GM21825 (cell line): ENCODE data around the gene SYNGR4.
A peak's percentile ranks its signal among the peaks of the same experiment; 100 is the strongest.

ENCODE experiments used
- ATAC-seq: cut with Tn5 transposase; IDR thresholded peaks from one replicate; pipeline ENCODE4 v1.9.1; 2021; ENCODE audit warnings: mild to moderate bottlenecking, moderate library complexity; ENCODE audit not compliant: unreplicated experiment

Gene SYNGR4

GRCh38 chr19:48341515-48342413, 22.4 kb upstream of the SYNGR4 start:
- no peak for ATAC-seq

GRCh38 chr19:48342414-48342738, 21.8 kb upstream of the SYNGR4 start:
- ATAC-seq: no peak

DNA sequence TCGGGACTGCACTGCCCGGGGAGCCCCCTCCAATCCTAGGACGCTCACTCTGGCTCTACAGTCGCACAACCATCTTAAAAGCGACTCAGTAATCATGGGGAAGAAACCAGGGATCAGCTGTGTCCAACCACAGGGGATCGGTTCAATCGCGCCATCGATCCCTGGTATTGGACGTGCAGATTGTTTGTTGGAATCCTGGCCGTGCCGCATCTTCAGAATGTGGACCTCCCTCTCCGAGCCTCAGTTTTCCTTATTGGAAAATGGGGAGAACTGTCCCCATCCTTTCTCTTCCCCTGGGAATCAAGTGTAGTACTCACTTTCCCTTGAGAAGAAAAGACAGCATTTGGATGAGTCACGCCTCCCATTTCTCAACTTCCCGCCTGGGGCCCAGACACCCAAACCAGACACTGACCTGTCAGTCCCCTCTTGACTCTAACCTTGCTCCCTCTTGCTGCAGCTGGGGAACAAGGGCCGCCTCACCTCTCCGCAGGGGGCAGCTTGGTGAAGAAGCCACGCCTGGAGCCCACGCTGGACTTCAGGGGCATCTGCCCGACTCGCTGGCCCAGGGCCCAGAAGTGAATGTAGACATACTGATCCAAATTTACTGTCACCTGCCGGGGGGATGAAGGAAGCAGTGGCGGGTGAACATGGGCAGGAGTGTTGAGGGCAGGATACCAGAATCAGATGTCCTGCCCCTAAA, 21.2 kb upstream of the SYNGR4 start:
- no peak for ATAC-seq

DNA sequence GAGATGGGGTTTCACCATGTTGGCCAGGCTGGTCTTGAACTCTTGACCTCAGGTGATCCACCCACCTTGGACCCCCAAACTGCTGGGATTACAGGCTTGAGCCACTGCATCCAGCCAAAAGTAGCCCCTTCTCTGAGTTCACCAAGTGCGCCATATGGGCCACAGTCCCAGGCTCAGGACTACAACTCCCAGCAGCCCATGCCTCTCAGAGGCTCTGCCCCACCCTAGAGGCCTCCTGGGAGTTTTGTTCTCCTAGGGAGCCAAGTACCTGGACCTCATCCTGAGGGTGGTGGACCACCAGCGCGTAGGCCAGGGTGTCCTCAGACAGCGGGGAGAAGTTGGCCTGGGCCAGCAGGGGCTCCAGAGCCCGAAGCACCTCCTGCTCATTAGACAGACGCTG, 19.3 kb upstream of the SYNGR4 start:
- ATAC-seq: no peak

DNA sequence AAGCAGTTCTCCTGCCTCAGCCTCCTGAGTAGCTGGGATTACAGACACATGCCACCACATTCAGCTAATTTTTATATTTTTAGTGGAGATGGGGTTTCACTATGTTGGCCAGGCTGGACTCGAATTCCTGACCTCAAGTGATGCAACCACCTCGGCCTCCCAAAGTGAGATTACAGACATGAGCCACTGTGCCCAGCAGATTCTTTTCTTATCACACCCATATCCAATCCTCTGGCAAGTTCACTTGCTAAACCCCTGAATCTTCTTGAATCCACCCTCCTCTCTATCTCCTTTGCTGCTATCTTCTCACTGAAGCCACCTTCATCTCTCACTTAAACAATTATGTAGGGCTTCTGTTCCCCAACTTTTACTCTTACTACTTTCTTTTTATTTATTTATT, 18.0 kb upstream of the SYNGR4 start:
- no peak for ATAC-seq

DNA sequence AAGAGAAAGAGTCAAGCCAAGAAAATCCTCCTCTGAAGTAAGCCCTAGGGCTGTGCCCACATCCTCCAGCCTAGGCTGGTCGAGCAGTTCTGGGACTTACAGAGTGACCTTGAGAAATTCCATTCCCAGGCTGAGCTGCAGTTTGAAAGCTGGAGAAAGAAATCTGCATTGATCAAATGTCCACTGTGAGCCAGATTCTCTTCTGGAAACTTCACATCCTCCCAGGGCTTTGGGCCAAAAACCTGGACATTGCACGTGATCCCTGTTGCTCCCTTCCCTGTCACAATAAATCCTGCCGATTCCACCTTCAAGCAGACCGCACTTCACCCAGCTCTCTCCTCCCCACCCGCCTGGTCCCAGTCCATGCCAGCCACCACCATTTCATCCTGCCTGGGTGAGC, 16.1 kb upstream of the SYNGR4 start:
- no peak for ATAC-seq

DNA sequence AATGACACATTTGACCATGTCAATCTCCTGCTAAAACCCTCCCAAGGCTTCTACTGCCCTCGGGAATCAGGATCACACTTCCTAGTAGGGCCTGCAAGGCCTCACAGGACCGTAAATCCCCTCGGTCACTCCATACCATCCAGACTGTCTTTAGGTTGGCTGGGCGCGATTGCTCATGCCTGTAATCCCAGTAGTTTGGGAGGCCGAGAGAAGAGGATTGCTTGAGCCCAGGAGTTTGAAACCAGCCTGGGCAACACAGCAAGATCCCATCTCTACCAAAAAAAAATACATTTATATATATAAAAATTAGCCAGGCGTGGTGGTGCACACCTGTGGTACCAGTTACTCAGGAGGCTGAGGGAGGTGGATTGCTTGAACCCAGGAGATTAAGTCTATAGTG, 15.4 kb upstream of the SYNGR4 start:
- no peak for ATAC-seq

DNA sequence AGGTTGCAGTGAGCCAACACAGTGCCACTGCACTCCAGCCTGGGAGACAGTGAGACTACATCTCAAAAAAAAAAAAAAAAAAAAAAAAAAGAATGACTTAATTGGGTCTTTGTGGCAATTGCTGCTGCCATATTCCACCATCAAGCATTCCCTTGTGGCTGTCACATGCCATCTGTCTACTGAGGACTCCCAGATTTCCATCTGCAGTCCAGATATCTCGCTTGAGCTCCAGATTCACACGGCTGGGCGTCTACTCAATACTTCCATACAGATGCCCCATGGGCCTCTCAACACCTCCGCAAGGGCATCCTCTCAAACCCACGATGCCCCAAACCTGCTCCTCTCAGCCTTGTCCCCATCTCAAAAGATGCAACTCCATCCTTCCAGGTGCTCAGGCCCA, 13.3 kb upstream of the SYNGR4 start:
- no peak for ATAC-seq

DNA sequence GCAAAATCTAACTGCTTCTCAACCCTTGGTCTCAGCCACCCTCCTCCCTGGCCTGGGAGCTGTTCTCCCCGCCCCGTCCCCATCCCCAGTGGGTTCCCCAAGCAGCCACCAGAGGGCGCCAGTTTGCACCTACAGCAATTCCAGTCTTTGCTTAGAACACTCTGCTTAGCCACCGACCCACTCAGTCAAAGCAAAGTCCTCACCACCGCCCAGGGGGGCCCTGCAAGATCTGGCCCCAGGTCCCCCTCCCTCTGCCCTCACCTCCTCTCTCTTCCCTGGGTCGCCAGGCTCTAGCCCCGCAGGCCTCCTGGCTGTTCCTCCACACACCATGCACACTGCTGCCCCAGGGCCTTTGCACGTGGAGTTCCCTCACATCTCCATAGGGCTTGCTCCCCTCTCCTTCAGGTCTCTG, 12.8 kb upstream of the SYNGR4 start:
- ATAC-seq: no peak

GRCh38 chr19:48353677-48354076, 10.5 kb upstream of the SYNGR4 start:
- ATAC-seq: no peak

GRCh38 chr19:48354332-48354992, 9.7 kb upstream of the SYNGR4 start:
- no peak for ATAC-seq

DNA sequence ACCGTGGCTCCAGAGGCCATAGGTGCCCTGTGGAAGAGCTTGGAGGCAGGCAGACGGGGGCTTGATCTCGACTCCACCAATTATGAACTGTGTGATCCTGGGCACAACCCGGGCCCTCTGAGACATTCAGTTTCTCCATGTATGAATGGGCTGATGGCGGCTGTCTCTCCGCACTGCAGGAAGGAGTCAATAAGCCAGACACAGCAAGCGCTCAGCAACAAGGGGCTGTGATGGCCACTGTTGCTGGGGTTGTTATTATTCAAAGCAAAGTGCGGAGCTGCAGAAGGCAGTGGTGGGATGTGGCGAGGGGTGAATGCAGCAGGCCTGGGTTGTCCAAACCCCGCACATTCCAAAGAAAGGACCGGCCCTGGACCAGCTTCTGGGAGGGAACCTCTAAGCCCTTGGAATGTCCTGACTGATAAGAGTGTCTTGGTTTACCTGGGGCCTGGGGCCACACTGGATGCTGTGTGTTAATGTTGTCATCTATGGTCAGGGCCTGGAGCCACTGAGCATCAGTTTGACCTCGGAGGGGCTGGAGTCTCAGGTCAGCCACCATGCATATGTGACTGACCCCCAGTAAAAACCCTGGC, 8.7 kb upstream of the SYNGR4 start:
- no peak for ATAC-seq

DNA sequence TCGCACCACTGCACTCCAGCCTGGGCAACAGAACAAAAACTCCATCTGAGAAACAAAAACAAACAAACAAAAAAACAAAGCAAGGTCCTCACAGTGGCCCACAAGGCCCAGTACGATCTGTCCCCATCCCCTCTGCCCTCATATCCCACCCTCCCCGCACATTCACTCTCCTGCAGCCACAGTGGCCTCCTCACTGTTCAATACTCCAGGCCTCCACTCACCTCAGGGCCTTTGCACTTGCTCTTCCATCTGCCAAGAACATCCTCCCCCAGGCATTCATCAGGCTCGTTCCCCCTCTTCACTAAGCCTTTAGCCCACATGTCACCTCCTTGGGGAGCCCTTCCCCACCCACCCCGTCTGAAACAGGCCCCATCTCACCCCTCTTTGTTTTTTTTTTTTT, 5.0 kb upstream of the SYNGR4 start:
- ATAC-seq: no peak

- ATAC-seq: no peak
These were observed 2.3 kb upstream of the SYNGR4 start for GRCh38 chr19:48361912-48362311.

DNA sequence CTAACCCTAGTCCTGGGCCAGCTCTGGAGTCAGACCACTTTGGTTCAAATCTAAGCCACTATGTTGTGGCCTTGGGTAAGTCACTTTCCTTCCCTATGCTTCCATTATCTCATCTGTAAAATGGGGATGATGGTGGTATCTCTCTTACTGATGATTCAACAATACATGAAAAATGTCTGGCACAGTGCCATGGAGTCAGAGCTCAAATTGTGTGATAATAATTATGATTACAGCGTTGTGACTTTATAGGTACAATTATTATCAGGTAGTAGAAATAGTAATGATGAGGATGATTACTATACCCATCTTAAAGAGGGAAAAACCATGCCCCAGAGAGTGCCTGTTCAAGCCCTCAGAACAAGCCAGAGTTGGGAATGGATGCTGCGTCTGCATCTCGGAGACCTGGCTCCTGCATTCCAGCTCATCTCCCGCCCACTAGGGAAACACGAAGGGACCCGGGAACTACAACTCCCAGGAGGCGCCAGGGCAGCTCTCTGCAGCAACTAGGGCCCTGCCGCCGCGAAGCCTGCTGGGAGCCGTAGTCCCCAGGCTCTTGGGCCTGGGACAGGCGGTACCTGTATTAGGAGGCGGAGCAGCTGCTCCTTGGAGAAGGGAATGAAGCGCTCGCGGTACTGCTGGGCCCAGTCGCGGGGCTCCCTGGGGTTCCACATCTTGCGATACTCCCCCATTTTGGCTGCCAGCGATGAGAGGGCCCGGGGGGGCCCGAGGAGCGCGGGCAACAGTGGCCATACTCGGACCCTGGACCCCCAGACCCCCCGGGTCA, 1.3 kb upstream of the SYNGR4 start:
- ATAC-seq: peak; percentile 55

- peak; percentile 10 for ATAC-seq
These were observed 712 bp upstream of the SYNGR4 start for GRCh38 chr19:48363500-48363809.

DNA sequence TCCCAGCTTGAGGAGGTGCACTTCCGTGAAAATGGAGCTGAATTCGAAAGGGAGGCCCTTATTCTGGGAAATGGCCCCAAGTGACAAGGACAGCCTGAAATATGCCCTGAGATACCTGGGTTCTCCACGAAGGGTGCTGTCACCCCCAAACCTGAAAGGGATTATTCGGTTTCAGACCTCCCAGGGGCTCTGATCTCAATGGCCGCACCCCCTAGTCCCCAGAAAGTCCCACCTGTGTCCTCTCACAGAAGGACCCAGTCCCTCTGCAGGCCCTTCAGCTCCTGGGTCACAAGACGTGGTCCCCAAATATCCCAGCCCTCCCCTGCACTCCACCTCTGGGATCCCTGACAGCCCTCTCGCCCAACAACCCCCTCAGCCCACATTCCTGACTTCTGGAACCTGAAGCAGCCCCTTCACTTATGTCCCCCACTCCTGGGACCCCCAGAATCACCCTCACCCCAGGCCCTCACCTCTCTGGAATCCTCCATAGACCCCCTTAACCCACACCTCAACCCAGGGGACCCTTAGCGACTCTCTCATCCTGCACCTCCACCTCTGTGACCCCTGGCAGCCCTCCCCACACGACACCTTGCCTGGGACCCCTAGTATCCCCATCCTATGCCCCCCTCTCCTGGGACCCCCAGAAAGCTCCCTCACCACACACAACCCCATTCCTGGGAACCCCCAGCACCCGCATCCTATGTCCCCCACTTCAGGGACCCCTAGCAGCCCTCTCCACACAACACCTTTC, 606 bp downstream of the SYNGR4 start:
- no peak for ATAC-seq

DNA sequence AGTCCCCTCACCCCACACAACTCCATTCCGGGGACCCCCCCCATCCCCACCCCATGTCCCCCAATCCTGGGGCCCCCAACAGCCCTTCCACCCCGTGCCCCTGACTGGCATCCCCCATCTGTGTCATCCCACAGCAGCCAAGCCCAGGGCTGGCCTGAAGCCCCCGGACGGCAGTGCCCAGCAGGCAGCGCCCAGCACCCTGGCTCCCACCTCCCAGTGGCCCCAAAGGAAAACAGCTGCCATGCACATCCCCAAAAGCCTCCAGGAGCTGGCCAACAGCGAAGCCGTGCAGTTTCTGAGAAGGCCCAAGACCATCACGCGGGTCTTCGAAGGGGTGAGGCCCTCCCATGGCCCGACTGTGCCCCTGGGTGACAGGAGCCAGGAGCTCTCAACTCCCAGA, 1.4 kb downstream of the SYNGR4 start:
- ATAC-seq: no peak

- ATAC-seq: no peak
These were observed 3.7 kb downstream of the SYNGR4 start for GRCh38 chr19:48367855-48368254.

DNA sequence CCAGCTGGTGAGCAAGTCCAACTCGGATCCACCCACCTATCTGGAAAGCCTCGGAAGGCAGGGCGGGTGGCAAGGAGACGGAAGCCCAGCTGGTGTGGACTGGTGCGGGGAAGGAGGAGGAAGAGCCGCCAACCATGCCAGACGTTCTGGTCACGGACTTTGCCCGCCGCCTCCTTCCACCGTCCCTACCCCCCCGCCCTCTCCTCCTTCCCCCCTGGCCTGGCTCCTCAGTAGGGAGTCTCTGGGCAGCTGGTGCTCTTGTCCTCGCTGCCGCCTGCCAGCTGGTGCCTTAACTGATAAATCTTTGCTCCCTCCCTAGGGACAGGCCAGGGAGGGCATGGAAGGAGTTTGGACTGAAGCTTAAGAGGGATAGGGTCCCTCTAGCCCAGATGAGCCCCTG, 4.8 kb downstream of the SYNGR4 start:
- ATAC-seq: no peak
